B cell (primary cell): ENCODE measurements around the gene ZNF621. TPM values are rescaled to one million over a fixed set of nuclear protein-coding genes. Genes with fewer than 3 reads are reported as not detected.
"Not testable (repeated sequence)": the region's sequence is repeated elsewhere in the genome, so short reads cannot be mapped to it uniquely, and the experiment has no call there.

ENCODE experiments used
- ATAC-seq: fragments of 200-7000 bp; cut with Tn5 transposase; one replicate; pipeline ENCODE4 v1.10.0; 2021; ENCODE audit warnings: low read depth, mild to moderate bottlenecking, moderate number of reproducible peaks, moderate library complexity
- CTCF ChIA-PET: fragments of 350-600 bp; sonication (Branson Sonifier 250); formaldehyde crosslinking; loops from one replicate; lab custom pipeline; 2021; ENCODE audit warnings: antibody characterized with exemption, inconsistent platforms; lab: Charles Lee
- POLR2A ChIA-PET: fragments of 350-600 bp; sonication (Branson Sonifier 250); formaldehyde crosslinking; loops from one replicate; lab custom pipeline; 2021; ENCODE audit warnings: antibody characterized with exemption; lab: Charles Lee
- DNase-seq: peaks from one replicate; pipeline ENCODE4 v3.0.0; 2013
- H2AFZ ChIP-seq: 2 replicates; pipeline ENCODE4 v1.6.1; 2012; ENCODE audit warnings: mild to moderate bottlenecking, low read depth, low read length; ENCODE audit not compliant: insufficient read depth, poor library complexity, severe bottlenecking
- H3K27ac ChIP-seq, 2 donors: 1 replicate in 1 of 2; 2 replicates in 1 of 2; pipeline ENCODE4 v1.5.1; 2012 to 2013; ENCODE audit warnings: low read length in 2 of 2, mild to moderate bottlenecking in 2 of 2, moderate library complexity in 1 of 2
- H3K27me3 ChIP-seq, 4 experiments: fragments of 200-600 bp in 1 of 4; sonication (generic) in 1 of 4; replicated peaks in 1 of 4; 1 replicate in 2 of 4; 2 replicates in 2 of 4; pipeline versions ENCODE4 v1.6.1 to v1.7.0; 2013 to 2016; ENCODE audit warnings: low read length in 3 of 4, mild to moderate bottlenecking in 2 of 4, mixed read lengths in 1 of 4, moderate library complexity in 1 of 4; ENCODE audit not compliant: insufficient read depth in 4 of 4, control insufficient read depth in 3 of 4; ENCODE audit errors: control extremely low read depth in 1 of 4
- H3K36me3 ChIP-seq, 2 experiments: replicated peaks in 1 of 2; 1 replicate in 1 of 2; 2 replicates in 1 of 2; pipeline versions ENCODE4 v1.6.1 to v1.7.1; 2013; ENCODE audit warnings: low read length in 1 of 2; ENCODE audit not compliant: insufficient read depth in 2 of 2, control insufficient read depth in 1 of 2; ENCODE audit errors: control extremely low read depth in 1 of 2, extremely low read depth in 1 of 2
- H3K4me1 ChIP-seq, 2 donors: fragments of 200-600 bp in 1 of 2; sonication (generic) in 1 of 2; 1 replicate in 1 of 2; 2 replicates in 1 of 2; pipeline versions ENCODE4 v1.5.1 to v1.6.1; 2013 to 2017; ENCODE audit warnings: low read length in 2 of 2; ENCODE audit not compliant: control insufficient read depth in 2 of 2, insufficient read depth in 2 of 2
- H3K4me2 ChIP-seq: replicated peaks from 2 replicates; pipeline ENCODE3; 2012; ENCODE audit warnings: mild to moderate bottlenecking, low read depth, low read length; ENCODE audit not compliant: poor library complexity, severe bottlenecking
- H3K4me3 ChIP-seq, 5 experiments: fragments of 200-600 bp in 1 of 5; sonication (generic) in 1 of 5; 1 replicate in 3 of 5; 2 replicates in 2 of 5; pipeline versions ENCODE4 v1.5.1 to v1.7.0; 2011 to 2016; ENCODE audit warnings: low read length in 4 of 5, mild to moderate bottlenecking in 4 of 5, low read depth in 2 of 5, control low read depth in 1 of 5, moderate library complexity in 1 of 5; ENCODE audit not compliant: insufficient read depth in 1 of 5; ENCODE audit errors: control extremely low read depth in 1 of 5, extremely low read depth in 1 of 5
- H3K79me2 ChIP-seq: fragments of 200-600 bp; sonication (generic); one replicate; pipeline ENCODE4 v1.6.0; 2016; ENCODE audit warnings: low read length; ENCODE audit not compliant: control insufficient read depth, insufficient read depth
- H3K9ac ChIP-seq: fragments of 200-600 bp; sonication (generic); 2 replicates; pipeline ENCODE4 v1.6.1; 2017; ENCODE audit warnings: mild to moderate bottlenecking, low read length, moderate library complexity
- H3K9me3 ChIP-seq, 3 donors: one replicate each; pipeline versions ENCODE4 v1.6.1 to v1.7.1; 2013; ENCODE audit warnings: low read length in 2 of 3; ENCODE audit not compliant: control insufficient read depth in 2 of 3, insufficient read depth in 1 of 3; ENCODE audit errors: control extremely low read depth in 1 of 3
- H4K20me1 ChIP-seq: 2 replicates; pipeline ENCODE4 v1.6.0; 2012; ENCODE audit warnings: mild to moderate bottlenecking, low read length; ENCODE audit not compliant: insufficient read depth, control insufficient read depth, poor library complexity, severe bottlenecking
- H3K27ac Mint-ChIP-seq: one replicate; pipeline ENCODE4 v1.8.0; 2021; ENCODE audit warnings: mixed read lengths
- H3K27me3 Mint-ChIP-seq: one replicate; pipeline ENCODE4 v1.8.0; 2021; ENCODE audit warnings: mixed read lengths
- H3K4me1 Mint-ChIP-seq: one replicate; pipeline ENCODE4 v1.8.0; 2021; ENCODE audit warnings: mixed read lengths
- H3K4me3 Mint-ChIP-seq: one replicate; pipeline ENCODE4 v1.8.0; 2021; ENCODE audit warnings: mixed read lengths
- H3K9me3 Mint-ChIP-seq: one replicate; pipeline ENCODE4 v1.8.0; 2022; ENCODE audit warnings: mixed read lengths; ENCODE audit not compliant: insufficient read depth
- EZH2 ChIP-seq: IDR thresholded peaks from 2 replicates; pipeline ENCODE4 v1.6.1; 2012; ENCODE audit warnings: borderline replicate concordance, low read depth, mild to moderate bottlenecking, moderate library complexity, low read length; ENCODE audit not compliant: insufficient read depth, poor library complexity, severe bottlenecking
- WGBS: methylation state at CpG from one replicate; pipeline ENCODE4 v1.1.5; 2013; ENCODE audit warnings: missing lambda C conversion rate; ENCODE audit not compliant: insufficient coverage; 5-methylcytosine and 5-hydroxymethylcytosine counted together
- intact Hi-C: fragments of 100-400 bp; cut with micrococcal nuclease; formaldehyde crosslinking; loops from one replicate; pipeline ENCODE4 v1.10.0; 2022
- polyA plus RNA-seq: library from polyadenylated mRNA; depleted of rRNA; stranded (reverse); fragments of >200 nt; gene quantifications from 2 replicates; pipeline ENCODE4 v1.2.3, GENCODE V29; 2012
- total RNA-seq, 2 donors: library from RNA; stranded (reverse); fragments of 120-200 nt in 1 of 2; gene quantifications; 1 replicate in 1 of 2; 2 replicates in 1 of 2; pipeline versions ENCODE4 v1.2.3 to v1.2.4, GENCODE V29; 2013 to 2022
- TF ChIP-seq, protein P1 (sequence below): fragments of 200-600 bp; IDR thresholded peaks from one replicate; pipeline ENCODE4 v1.8.0; 2022; ENCODE audit warnings: antibody characterized with exemption, mild to moderate bottlenecking

ZNF621 gene
- total and polyA plus RNA-seq, 2 donors (not counting 1 experiment from before 2014, with no cell fraction given): 10.2 to 35.2 TPM

DNA sequence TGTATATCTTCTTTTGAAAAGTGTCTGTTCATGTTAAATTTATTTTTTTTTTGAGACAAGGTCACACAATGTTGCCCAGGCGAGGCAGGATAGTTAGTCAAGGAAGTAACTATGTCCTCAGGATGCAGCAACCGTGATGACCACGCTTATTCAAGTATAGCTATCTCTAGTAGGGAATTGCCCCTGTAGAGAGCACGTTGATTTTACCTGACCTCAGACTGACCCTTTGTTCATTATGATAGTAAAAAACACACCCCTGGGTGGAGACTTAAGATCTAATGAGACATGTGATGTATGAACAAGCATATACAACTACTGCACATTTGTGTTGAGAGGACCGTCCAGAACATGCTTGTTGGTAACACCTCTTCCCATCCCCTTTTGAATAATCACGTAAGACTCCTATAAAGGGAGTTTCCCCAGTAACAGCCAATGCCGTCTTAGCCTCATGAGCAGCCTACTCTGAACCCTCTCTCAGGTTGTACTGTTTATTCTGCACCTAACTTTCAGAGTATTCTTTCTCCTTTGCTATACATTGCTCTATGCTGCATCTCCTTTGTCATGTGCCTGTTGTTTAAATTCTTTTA lies 32.9 kb downstream of the ZNF621 start:
- DNase-seq (no peak), ATAC-seq (no peak)
- no peaks in the 10 kb centered on the region for H3K27me3 ChIP-seq
- WGBS: 58% methylated on average over 2 of the region's 7 CpGs
- no peak overlapping the region for H3K4me2 ChIP-seq
- POLR2A ChIA-PET: no interaction called here
- no peak overlapping the region for H3K9ac ChIP-seq
- H3K9me3 ChIP-seq: peaks cover 0 to 1% (median 0%) of the 10 kb centered on the region in 3 donors
- no peaks in the 10 kb centered on the region for H3K36me3 ChIP-seq
- H3K4me3 ChIP-seq: no peak overlapping the region
- H2AFZ ChIP-seq: no peak overlapping the region
- peaks cover 2% of the 10 kb centered on the region for H3K27me3 Mint-ChIP-seq
- CTCF ChIA-PET: no interaction called here
- H3K9me3 Mint-ChIP-seq: no peaks in the 10 kb centered on the region
- no peak overlapping the region for H3K27ac Mint-ChIP-seq
- TF ChIP-seq, protein P1, sequence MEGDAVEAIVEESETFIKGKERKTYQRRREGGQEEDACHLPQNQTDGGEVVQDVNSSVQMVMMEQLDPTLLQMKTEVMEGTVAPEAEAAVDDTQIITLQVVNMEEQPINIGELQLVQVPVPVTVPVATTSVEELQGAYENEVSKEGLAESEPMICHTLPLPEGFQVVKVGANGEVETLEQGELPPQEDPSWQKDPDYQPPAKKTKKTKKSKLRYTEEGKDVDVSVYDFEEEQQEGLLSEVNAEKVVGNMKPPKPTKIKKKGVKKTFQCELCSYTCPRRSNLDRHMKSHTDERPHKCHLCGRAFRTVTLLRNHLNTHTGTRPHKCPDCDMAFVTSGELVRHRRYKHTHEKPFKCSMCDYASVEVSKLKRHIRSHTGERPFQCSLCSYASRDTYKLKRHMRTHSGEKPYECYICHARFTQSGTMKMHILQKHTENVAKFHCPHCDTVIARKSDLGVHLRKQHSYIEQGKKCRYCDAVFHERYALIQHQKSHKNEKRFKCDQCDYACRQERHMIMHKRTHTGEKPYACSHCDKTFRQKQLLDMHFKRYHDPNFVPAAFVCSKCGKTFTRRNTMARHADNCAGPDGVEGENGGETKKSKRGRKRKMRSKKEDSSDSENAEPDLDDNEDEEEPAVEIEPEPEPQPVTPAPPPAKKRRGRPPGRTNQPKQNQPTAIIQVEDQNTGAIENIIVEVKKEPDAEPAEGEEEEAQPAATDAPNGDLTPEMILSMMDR: no peak
- TF ChIP-seq EZH2: no peak
- no peaks in the 10 kb centered on the region for H4K20me1 ChIP-seq
- H3K4me1 ChIP-seq: no peaks in the 10 kb centered on the region
- no peak overlapping the region for H3K4me3 Mint-ChIP-seq
- intact Hi-C loops: no loop called here
- H3K4me1 Mint-ChIP-seq: no peaks in the 10 kb centered on the region
- H3K79me2 ChIP-seq: no peaks in the 10 kb centered on the region
- no peak overlapping the region for H3K27ac ChIP-seq

- H3K4me1 ChIP-seq, H3K79me2 ChIP-seq, H3K27ac ChIP-seq, H3K9me3 Mint-ChIP-seq, POLR2A ChIA-PET, CTCF ChIA-PET, DNase-seq, H3K4me3 ChIP-seq, H2AFZ ChIP-seq, H3K27ac Mint-ChIP-seq, H3K27me3 ChIP-seq, H3K9ac ChIP-seq, H3K4me2 ChIP-seq, ATAC-seq, H3K27me3 Mint-ChIP-seq, intact Hi-C loops, H3K4me3 Mint-ChIP-seq, H4K20me1 ChIP-seq, H3K4me1 Mint-ChIP-seq, H3K9me3 ChIP-seq, H3K36me3 ChIP-seq: not testable (repeated sequence)
- 99% methylated on average over 8 of the region's 9 CpGs for WGBS
These were observed 37.7 kb downstream of the ZNF621 start for GRCh38 chr3:40562482-40562881.

DNA sequence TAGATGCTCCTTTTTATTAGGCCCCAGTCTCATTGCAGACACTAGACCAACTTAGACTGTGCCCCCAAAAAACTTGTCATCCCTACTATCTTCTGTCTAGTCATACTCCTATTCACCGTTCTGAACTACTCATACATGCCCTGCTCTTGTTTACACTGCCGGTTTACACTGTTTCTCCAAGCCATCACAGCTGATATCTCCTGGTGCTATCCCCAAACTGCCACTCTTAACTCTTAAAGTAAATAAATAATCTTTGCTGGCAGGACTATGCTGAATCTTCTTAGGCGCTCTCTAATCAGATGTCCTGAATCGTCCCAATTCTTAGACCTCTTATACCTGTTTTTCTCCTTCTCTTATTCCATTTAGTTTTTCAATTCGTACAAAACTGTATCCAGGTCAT lies 40.9 kb downstream of the ZNF621 start:
- H3K4me3 ChIP-seq, H3K4me3 Mint-ChIP-seq, H2AFZ ChIP-seq, H3K9me3 ChIP-seq, ATAC-seq, CTCF ChIA-PET, DNase-seq, intact Hi-C loops, H3K79me2 ChIP-seq, H3K27ac ChIP-seq, H3K27me3 Mint-ChIP-seq, H3K4me2 ChIP-seq, H3K36me3 ChIP-seq, H3K9ac ChIP-seq, H3K27me3 ChIP-seq, H4K20me1 ChIP-seq, H3K27ac Mint-ChIP-seq, H3K4me1 Mint-ChIP-seq, H3K9me3 Mint-ChIP-seq, H3K4me1 ChIP-seq, POLR2A ChIA-PET: not testable (repeated sequence)
- WGBS: 89% methylated on average over 3 of the region's 5 CpGs
